NCI-H1694 (cell line): Measurements from ENCODE around the gene LRTM2.

Experiments used
- DNase-seq: peaks from one replicate; lab custom pipeline; 2025; lab: John Stamatoyannopoulos, UW

Gene LRTM2

GRCh38 chr12:1864456-1864855 is 44.1 kb downstream of the LRTM2 start:
- no peak for DNase-seq

- no peak for DNase-seq
Measured at GRCh38 chr12:1864867-1865266, 44.5 kb downstream of the LRTM2 start.

- no peak for DNase-seq
Measured at GRCh38 chr12:1865284-1865866, 45.0 kb downstream of the LRTM2 start.

GRCh38 chr12:1869145-1869544 is 48.8 kb downstream of the LRTM2 start:
- no peak for DNase-seq

GRCh38 chr12:1870086-1870485 is 49.7 kb downstream of the LRTM2 start:
- DNase-seq = no peak

GRCh38 chr12:1870998-1871917 is 50.9 kb downstream of the LRTM2 start:
- DNase-seq = no peak

GRCh38 chr12:1872001-1872400 is 51.6 kb downstream of the LRTM2 start:
- no peak for DNase-seq

GRCh38 chr12:1872448-1872847 is 52.1 kb downstream of the LRTM2 start:
- DNase-seq = no peak

- DNase-seq = peak; percentile 71
Measured at GRCh38 chr12:1873531-1874510, 53.5 kb downstream of the LRTM2 start.

GRCh38 chr12:1875608-1876007 is 55.2 kb downstream of the LRTM2 start:
- no peak for DNase-seq

- DNase-seq = peak; percentile 25
Measured at GRCh38 chr12:1876086-1876485, 55.7 kb downstream of the LRTM2 start.

- no peak for DNase-seq
Measured at GRCh38 chr12:1877169-1877878, 57.0 kb downstream of the LRTM2 start.

- DNase-seq = no peak
Measured at GRCh38 chr12:1878214-1878613, 57.8 kb downstream of the LRTM2 start.

- no peak for DNase-seq
Measured at GRCh38 chr12:1878695-1879094, 58.3 kb downstream of the LRTM2 start.

GRCh38 chr12:1879633-1880032 is 59.3 kb downstream of the LRTM2 start:
- DNase-seq = no peak

GRCh38 chr12:1880153-1880845 is 59.9 kb downstream of the LRTM2 start:
- no peak for DNase-seq

GRCh38 chr12:1880876-1881275 is 60.5 kb downstream of the LRTM2 start:
- no peak for DNase-seq

- DNase-seq = no peak
Measured at GRCh38 chr12:1881301-1881700, 60.9 kb downstream of the LRTM2 start.

GRCh38 chr12:1881936-1882335 is 61.6 kb downstream of the LRTM2 start:
- no peak for DNase-seq

GRCh38 chr12:1882405-1882804 is 62.0 kb downstream of the LRTM2 start:
- no peak for DNase-seq

- DNase-seq = no peak
Measured at GRCh38 chr12:1882850-1883470, 62.6 kb downstream of the LRTM2 start.
